SK-N-SH treated with all-trans-retinoic acid at 6 μM for 48 hours (cell line): Measurements from ENCODE around the gene ABCC11.

Source experiments
- ATAC-seq: fragments of 200-7000 bp; cut with Tn5 transposase; 3 replicates; pipeline ENCODE4 v1.9.1; 2020; ENCODE audit warnings: mild to moderate bottlenecking, moderate library complexity
- ARNTL ChIP-seq: fragments of 450-650 bp; formaldehyde crosslinking; IDR thresholded peaks from 2 replicates; pipeline ENCODE4 v1.5.0; 2020; ENCODE audit warnings: low read depth, mild to moderate bottlenecking, moderate library complexity, borderline replicate concordance
- BACH2 ChIP-seq: fragments of 250-450 bp; sonication (Bioruptor Pico); IDR thresholded peaks from 2 replicates; pipeline ENCODE4 v1.9.0; 2021; ENCODE audit warnings: mild to moderate bottlenecking, borderline replicate concordance
- CSDC2 ChIP-seq: fragments of 250-450 bp; sonication (Bioruptor Pico); IDR thresholded peaks from 2 replicates; pipeline ENCODE4 v1.5.0; 2020; ENCODE audit warnings: mild to moderate bottlenecking, moderate library complexity
- ESRRG ChIP-seq: fragments of 250-450 bp; sonication (Bioruptor Pico); IDR thresholded peaks from 2 replicates; pipeline ENCODE4 v1.6.1; 2021; ENCODE audit warnings: mild to moderate bottlenecking
- GLIS3 ChIP-seq: fragments of 250-450 bp; sonication (Bioruptor Pico); IDR thresholded peaks from 2 replicates; pipeline ENCODE4 v1.5.0; 2020; ENCODE audit warnings: mild to moderate bottlenecking, moderate library complexity
- ISL1 ChIP-seq: fragments of 250-450 bp; sonication (Bioruptor Pico); IDR thresholded peaks from 2 replicates; pipeline ENCODE4 v2.1.2; 2022; ENCODE audit warnings: mild to moderate bottlenecking, moderate library complexity
- OSR1 ChIP-seq: fragments of 250-450 bp; sonication (Bioruptor Pico); IDR thresholded peaks from 2 replicates; pipeline ENCODE4 v1.8.0; 2022; ENCODE audit warnings: moderate library complexity, mild to moderate bottlenecking, inconsistent platforms
- PATZ1 ChIP-seq: fragments of 250-450 bp; sonication (Bioruptor Pico); IDR thresholded peaks from 2 replicates; pipeline ENCODE4 v1.8.0; 2020; ENCODE audit warnings: mild to moderate bottlenecking, moderate library complexity, borderline replicate concordance
- POU6F1 ChIP-seq: fragments of 250-450 bp; sonication (Bioruptor Pico); IDR thresholded peaks from 2 replicates; pipeline ENCODE4 v1.8.0; 2021; ENCODE audit warnings: low read depth, mild to moderate bottlenecking, moderate library complexity, borderline replicate concordance
- PPARA ChIP-seq: fragments of 250-450 bp; sonication (Bioruptor Pico); IDR thresholded peaks from 2 replicates; pipeline ENCODE4 v1.5.0; 2020; ENCODE audit warnings: mild to moderate bottlenecking, borderline replicate concordance
- RARB ChIP-seq: fragments of 250-450 bp; sonication (Bioruptor Pico); IDR thresholded peaks from 2 replicates; pipeline ENCODE4 v1.8.0; 2021; ENCODE audit warnings: mild to moderate bottlenecking, moderate library complexity
- SNAI2 ChIP-seq: fragments of 250-450 bp; sonication (Bioruptor Pico); IDR thresholded peaks from 2 replicates; pipeline ENCODE4 v1.5.0; 2020; ENCODE audit warnings: mild to moderate bottlenecking, moderate library complexity
- TCF4 ChIP-seq: fragments of 250-450 bp; sonication (Bioruptor Pico); IDR thresholded peaks from 2 replicates; pipeline ENCODE4 v1.8.0; 2021; ENCODE audit warnings: mild to moderate bottlenecking, moderate library complexity, borderline replicate concordance
- TOX ChIP-seq: fragments of 250-450 bp; sonication (Bioruptor Pico); IDR thresholded peaks from 2 replicates; pipeline ENCODE4 v1.8.0; 2021; ENCODE audit warnings: mild to moderate bottlenecking, moderate library complexity, borderline replicate concordance
- ZFP3 ChIP-seq: fragments of 250-450 bp; sonication (Bioruptor Pico); IDR thresholded peaks from 2 replicates; pipeline ENCODE4 v1.5.0; 2020; ENCODE audit warnings: mild to moderate bottlenecking, moderate library complexity
- ZFP30 ChIP-seq: fragments of 450-650 bp; formaldehyde crosslinking; IDR thresholded peaks from 2 replicates; pipeline ENCODE4 v1.5.0; 2022; ENCODE audit warnings: mild to moderate bottlenecking, moderate library complexity
- ZNF565 ChIP-seq: fragments of 450-650 bp; formaldehyde crosslinking; conservative IDR thresholded peaks from 2 replicates; pipeline ENCODE4 v1.5.0; 2020; ENCODE audit warnings: low read depth, mild to moderate bottlenecking, moderate library complexity
- ZNF70 ChIP-seq: fragments of 450-650 bp; formaldehyde crosslinking; IDR thresholded peaks from 2 replicates; pipeline ENCODE4 v1.5.0; 2020; ENCODE audit warnings: mild to moderate bottlenecking, moderate library complexity
- ZNF8 ChIP-seq: fragments of 450-650 bp; formaldehyde crosslinking; IDR thresholded peaks from 2 replicates; pipeline ENCODE4 v1.5.0; 2020; ENCODE audit warnings: mild to moderate bottlenecking, moderate library complexity
- TF ChIP-seq, protein P1 (sequence below): fragments of 250-450 bp; sonication (Bioruptor Pico); IDR thresholded peaks from 2 replicates; pipeline ENCODE4 v1.5.1; 2020; ENCODE audit warnings: low read depth, mild to moderate bottlenecking, moderate library complexity
- TF ChIP-seq, protein P2 (sequence below): fragments of 250-450 bp; sonication (Bioruptor Pico); IDR thresholded peaks from 2 replicates; pipeline ENCODE4 v1.5.0; 2020; ENCODE audit warnings: mild to moderate bottlenecking, moderate library complexity

The ABCC11 gene

DNA sequence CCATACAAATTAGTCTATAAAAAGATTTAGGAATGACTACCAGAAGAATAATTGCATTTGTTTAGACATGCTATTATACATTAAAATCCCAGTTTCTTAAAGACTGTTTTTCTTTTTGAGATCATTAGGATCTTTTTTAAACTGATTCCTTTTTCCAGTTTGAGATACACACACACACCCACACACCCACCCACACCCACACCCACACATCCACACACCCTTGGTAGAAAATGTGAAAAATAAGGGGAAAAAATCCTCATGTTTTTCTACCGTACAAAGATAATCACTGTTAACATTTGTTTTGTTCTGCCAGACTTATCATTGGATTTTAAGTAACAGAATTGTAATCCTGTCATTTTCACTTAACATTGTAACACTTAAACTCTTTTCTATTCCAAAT is 27.1 kb upstream of the ABCC11 start (continued):
- TF ChIP-seq POU6F1 (CRISPR knock-in tag) = no peak

- ATAC-seq = no peak
- no peak for TF ChIP-seq PPARA (CRISPR knock-in tag)
- no peak for TF ChIP-seq CSDC2 (CRISPR knock-in tag)
- no peak for TF ChIP-seq ZFP3 (CRISPR knock-in tag)
- no peak for TF ChIP-seq RARB (CRISPR knock-in tag)
- TF ChIP-seq TCF4 (CRISPR knock-in tag) = no peak
- TF ChIP-seq ESRRG (CRISPR knock-in tag) = no peak
- TF ChIP-seq GLIS3 (CRISPR knock-in tag) = no peak
- TF ChIP-seq ZNF565 (CRISPR knock-in tag) = no peak
- TF ChIP-seq BACH2 (CRISPR knock-in tag) = no peak
- TF ChIP-seq, protein P1, sequence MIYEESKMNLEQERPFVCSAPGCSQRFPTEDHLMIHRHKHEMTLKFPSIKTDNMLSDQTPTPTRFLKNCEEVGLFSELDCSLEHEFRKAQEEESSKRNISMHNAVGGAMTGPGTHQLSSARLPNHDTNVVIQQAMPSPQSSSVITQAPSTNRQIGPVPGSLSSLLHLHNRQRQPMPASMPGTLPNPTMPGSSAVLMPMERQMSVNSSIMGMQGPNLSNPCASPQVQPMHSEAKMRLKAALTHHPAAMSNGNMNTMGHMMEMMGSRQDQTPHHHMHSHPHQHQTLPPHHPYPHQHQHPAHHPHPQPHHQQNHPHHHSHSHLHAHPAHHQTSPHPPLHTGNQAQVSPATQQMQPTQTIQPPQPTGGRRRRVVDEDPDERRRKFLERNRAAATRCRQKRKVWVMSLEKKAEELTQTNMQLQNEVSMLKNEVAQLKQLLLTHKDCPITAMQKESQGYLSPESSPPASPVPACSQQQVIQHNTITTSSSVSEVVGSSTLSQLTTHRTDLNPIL (CRISPR knock-in tag) = no peak
- no peak for TF ChIP-seq ZFP30 (CRISPR knock-in tag)
- no peak for TF ChIP-seq ZNF8
- TF ChIP-seq, protein P2, sequence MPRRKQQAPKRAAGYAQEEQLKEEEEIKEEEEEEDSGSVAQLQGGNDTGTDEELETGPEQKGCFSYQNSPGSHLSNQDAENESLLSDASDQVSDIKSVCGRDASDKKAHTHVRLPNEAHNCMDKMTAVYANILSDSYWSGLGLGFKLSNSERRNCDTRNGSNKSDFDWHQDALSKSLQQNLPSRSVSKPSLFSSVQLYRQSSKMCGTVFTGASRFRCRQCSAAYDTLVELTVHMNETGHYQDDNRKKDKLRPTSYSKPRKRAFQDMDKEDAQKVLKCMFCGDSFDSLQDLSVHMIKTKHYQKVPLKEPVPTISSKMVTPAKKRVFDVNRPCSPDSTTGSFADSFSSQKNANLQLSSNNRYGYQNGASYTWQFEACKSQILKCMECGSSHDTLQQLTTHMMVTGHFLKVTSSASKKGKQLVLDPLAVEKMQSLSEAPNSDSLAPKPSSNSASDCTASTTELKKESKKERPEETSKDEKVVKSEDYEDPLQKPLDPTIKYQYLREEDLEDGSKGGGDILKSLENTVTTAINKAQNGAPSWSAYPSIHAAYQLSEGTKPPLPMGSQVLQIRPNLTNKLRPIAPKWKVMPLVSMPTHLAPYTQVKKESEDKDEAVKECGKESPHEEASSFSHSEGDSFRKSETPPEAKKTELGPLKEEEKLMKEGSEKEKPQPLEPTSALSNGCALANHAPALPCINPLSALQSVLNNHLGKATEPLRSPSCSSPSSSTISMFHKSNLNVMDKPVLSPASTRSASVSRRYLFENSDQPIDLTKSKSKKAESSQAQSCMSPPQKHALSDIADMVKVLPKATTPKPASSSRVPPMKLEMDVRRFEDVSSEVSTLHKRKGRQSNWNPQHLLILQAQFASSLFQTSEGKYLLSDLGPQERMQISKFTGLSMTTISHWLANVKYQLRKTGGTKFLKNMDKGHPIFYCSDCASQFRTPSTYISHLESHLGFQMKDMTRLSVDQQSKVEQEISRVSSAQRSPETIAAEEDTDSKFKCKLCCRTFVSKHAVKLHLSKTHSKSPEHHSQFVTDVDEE (CRISPR knock-in tag) = no peak
Observed at GRCh38 chr16:48272837-48273421, 25.6 kb upstream of the ABCC11 start.

DNA sequence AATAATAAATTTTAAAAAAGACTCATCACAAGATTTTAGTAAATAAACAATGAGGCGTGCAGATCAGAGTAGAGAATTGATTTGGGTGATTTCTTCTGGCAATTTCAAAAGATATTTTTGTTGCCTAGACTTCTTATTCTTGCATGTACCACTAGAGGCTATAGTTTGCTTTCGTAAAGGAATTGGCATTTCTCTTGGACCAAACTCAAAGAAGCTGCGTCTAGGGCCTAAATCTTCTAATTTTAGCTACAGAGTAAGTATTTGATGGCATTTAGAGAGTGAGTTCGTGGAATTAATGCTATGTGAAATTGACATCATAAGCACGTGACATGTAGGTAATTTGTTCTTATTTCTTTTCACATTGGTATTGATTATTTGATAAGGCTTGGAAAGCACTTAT is 24.4 kb upstream of the ABCC11 start:
- ATAC-seq = no peak
- no peak for TF ChIP-seq ZNF70
- TF ChIP-seq, protein P1 (CRISPR knock-in tag) = no peak
- TF ChIP-seq ESRRG (CRISPR knock-in tag) = no peak
- no peak for TF ChIP-seq PATZ1
- TF ChIP-seq ZNF565 (CRISPR knock-in tag) = no peak
- TF ChIP-seq OSR1 (CRISPR knock-in tag) = no peak
- no peak for TF ChIP-seq ISL1
- TF ChIP-seq ZFP30 (CRISPR knock-in tag) = no peak
- TF ChIP-seq TOX (CRISPR knock-in tag) = no peak
- TF ChIP-seq TCF4 (CRISPR knock-in tag) = no peak
- no peak for TF ChIP-seq RARB (CRISPR knock-in tag)
- TF ChIP-seq, protein P2 (CRISPR knock-in tag) = no peak
- no peak for TF ChIP-seq PPARA (CRISPR knock-in tag)
- TF ChIP-seq BACH2 (CRISPR knock-in tag) = no peak
- TF ChIP-seq ZNF8 = no peak
- no peak for TF ChIP-seq POU6F1 (CRISPR knock-in tag)
- no peak for TF ChIP-seq ARNTL (CRISPR knock-in tag)
- no peak for TF ChIP-seq SNAI2
- TF ChIP-seq CSDC2 (CRISPR knock-in tag) = no peak
